HG02759 (cell line): ENCODE results near the gene CLNK.
"Not testable (repeated sequence)": the region's sequence is repeated elsewhere in the genome, so short reads cannot be mapped to it uniquely, and the experiment has no call there.

Experiments used
- ATAC-seq: cut with Tn5 transposase; IDR thresholded peaks from one replicate; pipeline ENCODE4 v1.9.1; 2021; ENCODE audit warnings: mild to moderate bottlenecking, moderate library complexity; ENCODE audit not compliant: unreplicated experiment

The CLNK gene

GRCh38 chr4:10619220-10619619 is 65.3 kb downstream of the CLNK start:
- ATAC-seq, result no peak

GRCh38 chr4:10614926-10615325 is 69.6 kb downstream of the CLNK start:
- ATAC-seq, result not testable (repeated sequence)

GRCh38 chr4:10613926-10614478 is 70.6 kb downstream of the CLNK start:
- no peak for ATAC-seq

- no peak for ATAC-seq
Observed at GRCh38 chr4:10612476-10612875, 72.1 kb downstream of the CLNK start.

- ATAC-seq, result no peak
Observed at GRCh38 chr4:10611673-10612072, 72.9 kb downstream of the CLNK start.

- no peak for ATAC-seq
Observed at GRCh38 chr4:10608501-10609219, 75.9 kb downstream of the CLNK start.

GRCh38 chr4:10607206-10607605 is 77.4 kb downstream of the CLNK start:
- ATAC-seq, result no peak

GRCh38 chr4:10606483-10607155 is 77.9 kb downstream of the CLNK start:
- ATAC-seq, result no peak

- no peak for ATAC-seq
Observed at GRCh38 chr4:10605746-10606482, 78.7 kb downstream of the CLNK start.

- no peak for ATAC-seq
Observed at GRCh38 chr4:10605031-10605430, 79.5 kb downstream of the CLNK start.

GRCh38 chr4:10599574-10599973 is 85.0 kb downstream of the CLNK start:
- ATAC-seq, result peak; percentile 64

GRCh38 chr4:10598829-10599228 is 85.7 kb downstream of the CLNK start:
- no peak for ATAC-seq

- no peak for ATAC-seq
Observed at GRCh38 chr4:10596586-10597290, 87.8 kb downstream of the CLNK start.

GRCh38 chr4:10593130-10593529 is 91.4 kb downstream of the CLNK start:
- no peak for ATAC-seq

GRCh38 chr4:10590896-10591295 is 93.7 kb downstream of the CLNK start:
- no peak for ATAC-seq

- ATAC-seq, result no peak
Observed at GRCh38 chr4:10589799-10590198, 94.8 kb downstream of the CLNK start.

- ATAC-seq, result no peak
Observed at GRCh38 chr4:10589321-10589720, 95.2 kb downstream of the CLNK start.

GRCh38 chr4:10587697-10588096 is 96.9 kb downstream of the CLNK start:
- no peak for ATAC-seq

- ATAC-seq, result no peak
Observed at GRCh38 chr4:10587296-10587695, 97.3 kb downstream of the CLNK start.

GRCh38 chr4:10584042-10584441 is 100.5 kb downstream of the CLNK start:
- ATAC-seq, result peak; percentile 78

GRCh38 chr4:10582951-10583350 is 101.6 kb downstream of the CLNK start:
- ATAC-seq, result no peak
